GM06990 (cell line): ENCODE data around the gene RGL3.

Experiments used
- DNase-seq: peaks from one replicate; pipeline ENCODE4 v3.0.0-alpha.2; 2011; ENCODE audit not compliant: insufficient read length; ENCODE audit errors: extremely low read depth
- H3K27me3 ChIP-seq: replicated peaks from 2 replicates; pipeline ENCODE4 v1.6.0; 2011; ENCODE audit warnings: low read length; ENCODE audit not compliant: control insufficient read depth, insufficient read depth
- H3K36me3 ChIP-seq: 2 replicates; pipeline ENCODE4 v1.5.1; 2011; ENCODE audit warnings: low read length; ENCODE audit not compliant: control insufficient read depth, insufficient read depth
- H3K4me3 ChIP-seq: replicated peaks from 2 replicates; pipeline ENCODE4 v1.5.1; 2011; ENCODE audit warnings: low read depth, mild to moderate bottlenecking, control low read depth, low read length
- TF ChIP-seq, protein P1 (sequence below): IDR thresholded peaks from 2 replicates; pipeline ENCODE4 v1.5.1; 2011; ENCODE audit warnings: low read length, control low read depth, mild to moderate bottlenecking, inconsistent platforms; ENCODE audit not compliant: insufficient read depth, poor library complexity, severe bottlenecking

Gene RGL3

DNA sequence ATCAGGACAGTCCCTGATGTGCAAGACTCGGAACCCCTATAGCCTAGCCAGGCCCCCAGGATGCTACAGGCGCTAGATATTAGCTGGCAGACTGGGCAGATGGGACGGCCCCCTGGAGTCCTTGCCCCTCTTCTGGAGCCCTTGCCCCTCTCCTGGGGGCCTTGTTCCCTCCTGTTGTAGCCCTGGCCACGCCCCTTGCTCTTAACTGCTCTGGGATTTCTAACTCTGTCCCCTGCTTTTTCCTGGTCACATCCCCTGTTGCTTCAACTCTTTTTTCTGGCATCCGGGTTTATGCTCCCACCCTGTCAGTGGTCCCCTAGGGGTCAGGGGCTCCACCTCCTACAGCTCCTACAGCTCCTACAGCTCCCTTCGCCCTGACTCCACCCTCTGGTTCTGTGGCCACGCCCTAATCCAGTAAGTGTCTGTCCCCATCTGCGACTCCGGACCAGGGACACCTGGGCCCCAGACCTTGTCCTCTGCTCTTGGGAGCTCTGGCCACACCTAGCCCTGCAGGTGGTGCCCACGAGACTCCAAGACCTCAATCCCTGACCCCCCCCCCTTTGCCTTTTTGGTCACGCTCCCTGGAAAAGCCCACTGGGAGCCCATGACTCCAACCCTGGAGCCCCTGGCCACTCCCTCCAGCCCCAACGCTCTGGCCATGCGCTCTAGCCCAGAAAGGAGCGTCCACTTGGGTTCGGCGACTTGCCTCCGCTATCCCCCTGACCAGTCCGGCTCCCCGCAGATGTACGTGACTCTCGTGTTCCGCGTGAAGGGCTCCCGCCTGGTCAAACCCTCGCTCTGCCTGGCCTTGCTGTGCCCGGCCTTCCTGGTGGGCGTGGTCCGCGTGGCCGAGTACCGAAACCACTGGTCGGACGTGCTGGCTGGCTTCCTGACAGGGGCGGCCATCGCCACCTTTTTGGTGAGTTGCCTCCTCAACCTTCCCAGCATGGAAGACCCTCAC lies 57.1 kb downstream of the RGL3 start:
- Histone ChIP-seq H3K4me3 (no peak overlapping the region), H3K27me3 (no peaks in the 10 kb centered on the region), H3K36me3 (peaks cover 3% of the 10 kb centered on the region; the same call in 1 of the 2 replicates)
- DNase-seq, result no peak
- TF ChIP-seq, protein P1, sequence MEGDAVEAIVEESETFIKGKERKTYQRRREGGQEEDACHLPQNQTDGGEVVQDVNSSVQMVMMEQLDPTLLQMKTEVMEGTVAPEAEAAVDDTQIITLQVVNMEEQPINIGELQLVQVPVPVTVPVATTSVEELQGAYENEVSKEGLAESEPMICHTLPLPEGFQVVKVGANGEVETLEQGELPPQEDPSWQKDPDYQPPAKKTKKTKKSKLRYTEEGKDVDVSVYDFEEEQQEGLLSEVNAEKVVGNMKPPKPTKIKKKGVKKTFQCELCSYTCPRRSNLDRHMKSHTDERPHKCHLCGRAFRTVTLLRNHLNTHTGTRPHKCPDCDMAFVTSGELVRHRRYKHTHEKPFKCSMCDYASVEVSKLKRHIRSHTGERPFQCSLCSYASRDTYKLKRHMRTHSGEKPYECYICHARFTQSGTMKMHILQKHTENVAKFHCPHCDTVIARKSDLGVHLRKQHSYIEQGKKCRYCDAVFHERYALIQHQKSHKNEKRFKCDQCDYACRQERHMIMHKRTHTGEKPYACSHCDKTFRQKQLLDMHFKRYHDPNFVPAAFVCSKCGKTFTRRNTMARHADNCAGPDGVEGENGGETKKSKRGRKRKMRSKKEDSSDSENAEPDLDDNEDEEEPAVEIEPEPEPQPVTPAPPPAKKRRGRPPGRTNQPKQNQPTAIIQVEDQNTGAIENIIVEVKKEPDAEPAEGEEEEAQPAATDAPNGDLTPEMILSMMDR, result no peak

DNA sequence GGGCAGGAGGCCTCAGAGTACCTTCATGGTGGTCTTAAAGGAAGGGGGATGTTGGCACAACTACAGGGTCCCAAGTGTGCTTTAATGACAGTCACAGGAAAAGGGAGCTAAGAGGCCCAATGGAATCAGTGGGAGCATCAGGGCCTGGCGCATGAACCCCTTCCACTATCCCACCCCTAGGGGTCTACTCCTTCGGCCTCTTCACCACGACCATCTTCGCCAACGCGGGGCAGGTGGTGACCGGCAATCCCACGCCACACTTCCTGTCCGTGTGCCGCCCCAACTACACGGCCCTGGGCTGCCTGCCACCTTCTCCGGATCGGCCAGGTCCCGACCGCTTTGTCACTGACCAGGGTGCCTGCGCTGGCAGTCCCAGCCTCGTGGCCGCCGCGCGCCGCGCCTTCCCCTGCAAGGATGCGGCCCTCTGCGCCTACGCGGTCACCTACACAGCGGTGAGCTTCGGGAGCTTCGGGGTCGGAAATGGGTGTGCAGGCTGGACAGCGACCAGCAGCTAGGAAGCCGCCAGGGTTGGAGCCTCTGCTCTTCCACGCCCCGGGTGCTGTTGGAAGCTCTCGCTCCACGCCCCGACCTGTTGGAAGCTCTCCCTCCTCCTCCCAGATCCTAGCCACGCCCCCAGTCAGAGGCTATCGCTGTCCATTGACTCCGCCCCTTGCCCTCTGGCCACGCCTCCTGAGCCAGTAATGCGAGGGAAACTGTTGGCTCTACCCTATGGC lies 57.9 kb downstream of the RGL3 start:
- Histone ChIP-seq H3K27me3 (no peaks in the 10 kb centered on the region), H3K4me3 (no peak overlapping the region), H3K36me3 (peaks cover 3% of the 10 kb centered on the region; the same call in 1 of the 2 replicates)
- TF ChIP-seq, protein P1, result no peak
- DNase-seq, result no peak

DNA sequence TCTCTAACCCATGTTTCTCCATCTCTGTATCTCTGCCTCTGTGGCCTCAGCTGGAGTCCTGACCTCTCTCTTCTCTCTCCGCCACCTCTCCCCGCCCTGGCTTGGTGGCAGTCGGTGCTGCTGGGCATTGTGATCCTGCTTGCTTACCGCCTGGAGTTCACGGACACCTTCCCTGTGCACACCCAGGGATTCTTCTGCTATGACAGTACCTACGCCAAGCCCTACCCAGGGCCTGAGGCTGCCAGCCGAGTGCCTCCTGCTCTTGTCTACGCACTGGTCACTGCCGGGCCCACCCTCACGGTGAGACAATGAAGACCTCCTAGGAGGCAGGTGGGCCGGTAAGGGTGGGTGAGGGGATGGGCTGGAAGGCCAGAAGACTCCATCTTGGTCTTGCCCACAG lies 59.7 kb downstream of the RGL3 start:
- no peaks in the 10 kb centered on the region for H3K36me3 ChIP-seq
- no peak for DNase-seq
- H3K4me3 ChIP-seq, result no peak overlapping the region
- TF ChIP-seq, protein P1, result no peak
- H3K27me3 ChIP-seq, result no peaks in the 10 kb centered on the region; the same call in 1 of the 2 replicates

DNA sequence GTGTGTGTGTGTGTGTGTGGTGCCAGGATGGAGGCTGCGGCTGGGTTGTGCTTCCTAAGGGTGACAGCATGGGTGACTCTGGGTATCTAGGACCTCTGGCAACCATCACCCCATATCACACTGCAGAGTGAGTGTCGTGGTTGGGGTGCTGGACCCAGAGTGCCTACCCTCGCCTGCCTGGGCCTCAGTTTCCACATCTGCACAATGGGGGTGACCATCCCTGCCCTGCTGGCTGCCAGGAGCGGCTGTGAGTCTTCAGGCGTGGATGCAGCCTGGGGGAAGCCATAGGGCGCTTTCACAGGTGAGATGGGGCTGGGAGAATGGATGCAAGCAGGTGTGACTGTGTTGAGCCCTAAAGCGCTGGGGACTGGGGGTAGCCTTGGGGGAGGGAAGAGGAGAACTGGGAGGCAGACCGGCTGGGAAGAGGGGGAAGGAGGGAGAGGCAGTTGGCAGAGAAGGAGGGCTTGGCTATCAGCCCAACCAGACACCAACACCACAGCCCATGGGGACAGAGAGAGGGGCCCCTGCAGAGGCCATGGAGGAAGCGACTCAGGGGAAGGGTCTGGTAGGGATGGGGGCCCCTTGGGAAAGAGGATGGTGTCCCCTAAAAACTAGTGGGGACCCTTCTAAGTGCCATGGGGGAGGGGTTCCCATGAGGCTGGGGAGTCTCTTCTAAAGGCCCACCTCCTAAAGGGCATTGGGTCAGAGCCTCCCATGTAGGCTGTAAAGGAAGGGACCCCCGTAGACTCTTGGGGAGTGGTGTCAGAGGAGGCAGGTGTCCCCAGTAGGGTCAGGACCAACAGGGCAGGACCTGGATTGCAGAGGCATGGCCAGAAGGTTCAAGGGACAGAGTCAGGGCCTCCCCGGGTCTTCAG lies 62.2 kb downstream of the RGL3 start:
- no peak for DNase-seq

DNA sequence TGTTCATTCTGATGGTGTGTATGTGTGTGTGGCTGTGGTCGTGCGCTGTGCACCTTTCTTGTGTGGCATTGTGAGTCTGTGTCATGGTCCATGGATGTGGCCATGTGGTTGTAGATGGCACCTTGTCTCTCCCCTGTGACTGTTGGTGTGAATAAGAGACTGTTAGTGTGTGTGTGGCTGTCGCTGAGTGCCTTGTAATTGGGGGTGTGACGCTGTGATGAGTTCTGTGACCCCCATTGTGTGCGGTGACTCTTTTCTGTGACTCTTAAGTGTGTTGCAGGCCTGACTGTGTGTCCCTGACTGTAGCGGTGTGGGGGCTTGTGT lies 63.1 kb downstream of the RGL3 start:
- Histone ChIP-seq H3K4me3 (no peak overlapping the region), H3K36me3 (no peaks in the 10 kb centered on the region), H3K27me3 (no peaks in the 10 kb centered on the region; the same call in 1 of the 2 replicates)
- TF ChIP-seq, protein P1, result no peak
- DNase-seq, result no peak

More for the DNA sequence above, 62.2 kb downstream of the RGL3 start:
- Histone ChIP-seq H3K4me3 (no peak overlapping the region), H3K36me3 (no peaks in the 10 kb centered on the region), H3K27me3 (no peaks in the 10 kb centered on the region; the same call in 1 of the 2 replicates)
- TF ChIP-seq, protein P1, result no peak
